ENCODE measurements around the gene MMAB. TPM values are rescaled to one million over a fixed set of nuclear protein-coding genes. Genes with fewer than 3 reads are reported as not detected.

MMAB gene
- total and polyA plus RNA-seq, 2 donors (not counting 3 experiments of a cell fraction or from before 2014, with no cell fraction given), result 39.1 to 46.0 TPM

DNA sequence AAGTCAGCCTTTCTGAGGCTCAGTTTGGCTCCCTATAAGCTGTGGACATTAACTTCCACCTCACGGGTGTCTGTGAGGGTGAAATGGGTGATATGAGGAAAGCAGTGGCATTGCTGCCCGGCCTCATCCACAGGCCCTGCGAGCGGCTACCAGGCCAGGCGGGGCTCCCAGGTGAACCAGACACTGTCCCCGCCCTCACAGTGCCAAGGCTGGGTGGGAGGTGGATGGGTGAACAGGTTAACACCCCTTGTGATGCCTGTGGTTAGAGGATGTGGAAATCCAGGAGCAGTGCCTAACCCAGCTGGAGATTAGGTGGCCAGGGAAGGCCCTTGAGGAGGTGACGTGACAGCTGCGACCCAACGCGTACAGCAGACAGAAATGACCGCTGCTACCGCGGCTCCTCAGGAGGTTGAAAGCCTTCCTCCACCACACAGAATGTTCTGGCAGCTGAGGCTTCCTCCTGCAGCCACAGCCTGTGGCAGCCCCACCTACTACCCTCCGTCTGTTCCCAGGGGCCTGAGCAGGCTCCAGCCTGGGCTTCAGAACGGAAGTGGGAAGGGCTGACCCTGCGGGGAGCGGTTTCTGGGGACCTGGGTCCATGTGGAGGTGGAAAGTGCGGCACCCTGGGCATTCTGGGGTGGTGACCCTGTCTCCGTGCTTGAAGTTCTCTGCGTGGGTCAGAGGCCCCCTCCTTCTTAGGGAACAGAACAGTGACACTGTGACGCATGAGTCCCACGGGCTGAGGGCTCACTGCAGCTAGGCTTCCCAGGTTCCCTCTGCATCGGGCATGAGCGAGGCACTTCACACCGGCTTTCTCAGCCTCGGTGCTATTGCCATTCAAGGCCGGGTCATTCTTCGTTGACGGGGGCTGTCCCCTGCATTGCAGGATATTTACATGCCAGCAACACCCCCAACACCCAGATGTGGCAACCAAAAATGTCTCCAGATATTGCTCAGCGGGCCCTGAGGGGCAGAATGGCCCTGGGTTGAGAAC lies 9.7 kb downstream of the MMAB start:
- no TSS peak for BruUV-seq (replicated peaks)
- H3K4me1 ChIP-seq (ENCODE audit: control insufficient read depth, extremely low read depth, insufficient read depth, low read length), result no peaks in the 10 kb centered on the region
- H3K27ac ChIP-seq (ENCODE audit: insufficient read depth, low read depth, low read length), result no peak overlapping the region
- H3K4me2 ChIP-seq (ENCODE audit: insufficient read depth, low read length), result no peak overlapping the region
- no peak overlapping the region for H2AFZ ChIP-seq (ENCODE audit: low read depth, low read length)
- no peaks in the 10 kb centered on the region for H3K9me1 ChIP-seq (replicated peaks; ENCODE audit: control insufficient read depth, extremely low read depth, insufficient read depth, low read length)
- no peak overlapping the region for H3K4me3 ChIP-seq (replicated peaks in 1 of 3; ENCODE audit: insufficient read depth in 1 of 3, low read depth in 1 of 3, low read length in 3 of 3)
- intact Hi-C loops (cut with micrococcal nuclease), result no loop called here
- DNase-seq (ENCODE audit: low read depth, low spot score) (no peak), FAIRE-seq (no peak)
- dilution Hi-C loops (cut with MboI; ENCODE audit: extremely low pct_ligation_motif_present, low sequenced_read_pairs), result no loop called here
- H3K9me3 ChIP-seq (replicated peaks; ENCODE audit: control insufficient read depth, insufficient read depth, low read length), result no peaks in the 10 kb centered on the region
- H3K79me2 ChIP-seq (ENCODE audit: control insufficient read depth, insufficient read depth, low read length), result no peaks in the 10 kb centered on the region
- ChIA-PET POLR2A (no interaction called here), CTCF (no interaction called here)
- H3K9ac ChIP-seq (replicated peaks; ENCODE audit: extremely low read depth, insufficient read depth, low read length), result no peak overlapping the region
- TF ChIP-seq, protein P1, sequence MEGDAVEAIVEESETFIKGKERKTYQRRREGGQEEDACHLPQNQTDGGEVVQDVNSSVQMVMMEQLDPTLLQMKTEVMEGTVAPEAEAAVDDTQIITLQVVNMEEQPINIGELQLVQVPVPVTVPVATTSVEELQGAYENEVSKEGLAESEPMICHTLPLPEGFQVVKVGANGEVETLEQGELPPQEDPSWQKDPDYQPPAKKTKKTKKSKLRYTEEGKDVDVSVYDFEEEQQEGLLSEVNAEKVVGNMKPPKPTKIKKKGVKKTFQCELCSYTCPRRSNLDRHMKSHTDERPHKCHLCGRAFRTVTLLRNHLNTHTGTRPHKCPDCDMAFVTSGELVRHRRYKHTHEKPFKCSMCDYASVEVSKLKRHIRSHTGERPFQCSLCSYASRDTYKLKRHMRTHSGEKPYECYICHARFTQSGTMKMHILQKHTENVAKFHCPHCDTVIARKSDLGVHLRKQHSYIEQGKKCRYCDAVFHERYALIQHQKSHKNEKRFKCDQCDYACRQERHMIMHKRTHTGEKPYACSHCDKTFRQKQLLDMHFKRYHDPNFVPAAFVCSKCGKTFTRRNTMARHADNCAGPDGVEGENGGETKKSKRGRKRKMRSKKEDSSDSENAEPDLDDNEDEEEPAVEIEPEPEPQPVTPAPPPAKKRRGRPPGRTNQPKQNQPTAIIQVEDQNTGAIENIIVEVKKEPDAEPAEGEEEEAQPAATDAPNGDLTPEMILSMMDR (IDR thresholded peaks at IDR 0.05; ENCODE audit: extremely low read depth in 1 of 2, insufficient read depth in 1 of 2, low read depth in 1 of 2, low read length in 2 of 2), result no peak
- TF ChIP-seq POLR2AphosphoS5 (IDR thresholded peaks at IDR 0.05; ENCODE audit: insufficient read depth, low read depth, low read length), result no peak
- TF ChIP-seq, protein P2, sequence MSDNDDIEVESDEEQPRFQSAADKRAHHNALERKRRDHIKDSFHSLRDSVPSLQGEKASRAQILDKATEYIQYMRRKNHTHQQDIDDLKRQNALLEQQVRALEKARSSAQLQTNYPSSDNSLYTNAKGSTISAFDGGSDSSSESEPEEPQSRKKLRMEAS (IDR thresholded peaks at IDR 0.05; ENCODE audit: insufficient read depth, insufficient read length), result no peak
- no peak for TF ChIP-seq POLR2A (IDR thresholded peaks at IDR 0.05; ENCODE audit: low read depth, low read length)
- no peak for TF ChIP-seq JUN (IDR thresholded peaks at IDR 0.05; ENCODE audit: borderline replicate concordance, insufficient read depth, insufficient read length, low read depth)
- TF ChIP-seq FOS (IDR thresholded peaks at IDR 0.05; ENCODE audit: borderline replicate concordance, insufficient read depth, low read length), result no peak
- no peak for TF ChIP-seq EZH2 (IDR thresholded peaks at IDR 0.05; ENCODE audit: borderline replicate concordance, low read depth, low read length, severe bottlenecking)
- TF ChIP-seq MYC (IDR thresholded peaks at IDR 0.05; ENCODE audit: low read depth, low read length), result no peak
- TF ChIP-seq GATA2 (IDR thresholded peaks at IDR 0.05; ENCODE audit: insufficient read depth, insufficient read length, low read depth, low read length), result no peak
- no peaks in the 10 kb centered on the region for H3K27me3 ChIP-seq (ENCODE audit: control insufficient read depth in 2 of 2, insufficient read depth in 2 of 2, low read length in 2 of 2)
- no peaks in the 10 kb centered on the region for H4K20me1 ChIP-seq (replicated peaks; ENCODE audit: control insufficient read depth, extremely low read depth, insufficient read depth, low read length)
- H3K36me3 ChIP-seq (ENCODE audit: control insufficient read depth in 2 of 2, extremely low read depth in 1 of 2, insufficient read depth in 2 of 2, low read length in 2 of 2), result peaks cover 2 to 7% of the 10 kb centered on the region in 2 experiments

Measured in endothelial cell of umbilical vein (primary cell).